Epithelial cell of proximal tubule (primary cell): Measurements from ENCODE around the gene FBXW7. TPM values are rescaled to one million over a fixed set of nuclear protein-coding genes. Genes with fewer than 3 reads are reported as not detected.

Source experiments
- DNase-seq: peaks from one replicate; pipeline ENCODE4 v3.0.0-alpha.2; 2011; ENCODE audit warnings: low read depth
- H3K4me3 ChIP-seq: 2 replicates; pipeline ENCODE4 v1.5.1; 2011; ENCODE audit warnings: low read depth, mild to moderate bottlenecking, low read length
- total RNA-seq: library from RNA; depleted of rRNA; stranded (reverse); fragments of >200 nt; gene quantifications from 2 replicates; pipeline ENCODE4 v1.2.3, GENCODE V29; 2015
- TF ChIP-seq, protein P1 (sequence below): conservative IDR thresholded peaks from 2 replicates; pipeline ENCODE4 v1.5.1; 2012; ENCODE audit warnings: low read depth, mild to moderate bottlenecking, low read length

The FBXW7 gene
- total RNA-seq, 1 donor from 2014 or later: 32.9 TPM

- TF ChIP-seq, protein P1, sequence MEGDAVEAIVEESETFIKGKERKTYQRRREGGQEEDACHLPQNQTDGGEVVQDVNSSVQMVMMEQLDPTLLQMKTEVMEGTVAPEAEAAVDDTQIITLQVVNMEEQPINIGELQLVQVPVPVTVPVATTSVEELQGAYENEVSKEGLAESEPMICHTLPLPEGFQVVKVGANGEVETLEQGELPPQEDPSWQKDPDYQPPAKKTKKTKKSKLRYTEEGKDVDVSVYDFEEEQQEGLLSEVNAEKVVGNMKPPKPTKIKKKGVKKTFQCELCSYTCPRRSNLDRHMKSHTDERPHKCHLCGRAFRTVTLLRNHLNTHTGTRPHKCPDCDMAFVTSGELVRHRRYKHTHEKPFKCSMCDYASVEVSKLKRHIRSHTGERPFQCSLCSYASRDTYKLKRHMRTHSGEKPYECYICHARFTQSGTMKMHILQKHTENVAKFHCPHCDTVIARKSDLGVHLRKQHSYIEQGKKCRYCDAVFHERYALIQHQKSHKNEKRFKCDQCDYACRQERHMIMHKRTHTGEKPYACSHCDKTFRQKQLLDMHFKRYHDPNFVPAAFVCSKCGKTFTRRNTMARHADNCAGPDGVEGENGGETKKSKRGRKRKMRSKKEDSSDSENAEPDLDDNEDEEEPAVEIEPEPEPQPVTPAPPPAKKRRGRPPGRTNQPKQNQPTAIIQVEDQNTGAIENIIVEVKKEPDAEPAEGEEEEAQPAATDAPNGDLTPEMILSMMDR: no peak
- no peak for DNase-seq
- H3K4me3 ChIP-seq: no peak overlapping the region
Measured at GRCh38 chr4:152524427-152524826, 11.5 kb downstream of the FBXW7 start.

- H3K4me3 ChIP-seq: no peak overlapping the region
- no peak for DNase-seq
- TF ChIP-seq, protein P1: no peak
Measured at GRCh38 chr4:152523731-152524130, 12.2 kb downstream of the FBXW7 start.

DNA sequence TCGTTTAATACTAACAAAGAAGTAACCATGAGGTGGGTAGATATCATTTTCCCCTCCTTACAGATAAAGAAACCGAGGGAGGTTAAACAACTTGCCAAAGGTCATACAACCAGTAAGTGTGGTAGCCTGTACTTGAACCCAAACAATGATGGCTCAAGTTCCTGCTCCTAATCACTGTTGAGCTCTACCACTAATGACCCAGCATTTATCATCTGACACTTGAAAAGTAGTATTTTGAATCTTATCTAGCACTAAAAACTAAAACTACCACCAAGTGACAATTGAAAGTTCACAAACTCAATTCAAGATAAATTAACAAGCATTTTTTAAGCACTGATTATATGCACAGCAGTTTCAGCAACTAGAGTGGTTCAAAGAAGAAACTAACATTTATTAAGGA lies 13.1 kb downstream of the FBXW7 start:
- no peak overlapping the region for H3K4me3 ChIP-seq
- DNase-seq: no peak
- TF ChIP-seq, protein P1: no peak

DNA sequence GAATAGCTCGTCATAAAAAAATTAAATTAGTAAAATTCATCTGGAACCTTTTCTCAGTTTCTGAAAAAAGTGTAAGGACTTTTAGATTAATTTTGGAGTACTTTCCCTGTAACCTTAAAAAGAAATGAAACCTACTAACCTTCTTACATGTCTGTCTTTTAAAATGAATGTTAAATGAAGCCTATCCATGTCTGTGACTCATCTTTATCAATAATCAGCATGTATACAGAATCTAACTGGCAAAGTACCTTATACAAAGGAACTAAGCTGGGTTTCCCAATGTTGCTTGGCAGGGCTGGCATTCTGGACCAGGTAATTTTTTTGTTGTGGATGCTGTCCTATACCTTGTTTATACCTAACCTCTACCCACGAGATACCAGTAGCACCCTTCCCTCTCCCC lies 13.6 kb downstream of the FBXW7 start:
- TF ChIP-seq, protein P1: no peak
- H3K4me3 ChIP-seq: no peak overlapping the region
- no peak for DNase-seq

GRCh38 chr4:152516156-152516555 lies 19.7 kb downstream of the FBXW7 start:
- no peak overlapping the region for H3K4me3 ChIP-seq
- TF ChIP-seq, protein P1: no peak
- DNase-seq: no peak

DNA sequence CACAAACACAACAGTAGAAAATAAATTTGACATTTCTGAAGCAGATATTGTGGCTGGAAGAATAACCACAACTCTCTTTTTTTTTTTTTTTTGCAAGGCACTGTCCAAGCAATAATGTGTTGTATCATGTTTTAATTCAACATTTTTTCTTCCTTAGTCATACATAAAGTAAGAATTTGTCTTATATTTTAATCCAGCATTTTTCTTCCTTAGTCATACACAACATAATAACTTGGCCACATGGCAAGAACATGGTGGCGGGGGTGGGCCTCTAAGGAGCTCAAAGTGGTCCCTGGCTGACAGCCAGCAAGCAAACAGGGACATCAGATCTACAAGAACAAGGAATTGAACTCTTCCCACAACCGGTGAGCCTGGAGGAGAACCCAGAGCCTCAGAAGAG lies 20.2 kb downstream of the FBXW7 start:
- TF ChIP-seq, protein P1: no peak
- no peak overlapping the region for H3K4me3 ChIP-seq
- no peak for DNase-seq

GRCh38 chr4:152514356-152514755 lies 21.5 kb downstream of the FBXW7 start:
- no peak for DNase-seq
- no peak overlapping the region for H3K4me3 ChIP-seq
- TF ChIP-seq, protein P1: no peak
